Ishikawa (cell line): ENCODE data around the gene PTDSS2.

Experiments
- CEBPB ChIP-seq: IDR thresholded peaks from 2 replicates; pipeline ENCODE4 v1.6.1; 2012
- CREB1 ChIP-seq: IDR thresholded peaks from 2 replicates; pipeline ENCODE4 v1.6.1; 2012; ENCODE audit warnings: low read depth
- EGR1 ChIP-seq: IDR thresholded peaks from 2 replicates; pipeline ENCODE4 v1.6.1; 2012
- EP300 ChIP-seq: IDR thresholded peaks from 2 replicates; pipeline ENCODE4 v1.6.1; 2012; ENCODE audit warnings: borderline replicate concordance
- FOXM1 ChIP-seq: IDR thresholded peaks from 2 replicates; pipeline ENCODE4 v1.6.1; 2012; ENCODE audit warnings: low read depth, borderline replicate concordance
- MAX ChIP-seq: IDR thresholded peaks from 2 replicates; pipeline ENCODE4 v1.6.1; 2012
- NFIC ChIP-seq: IDR thresholded peaks from 2 replicates; pipeline ENCODE4 v1.6.1; 2012
- RAD21 ChIP-seq: IDR thresholded peaks from 2 replicates; pipeline ENCODE4 v1.6.1; 2012; ENCODE audit warnings: low read depth
- TAF1 ChIP-seq: IDR thresholded peaks from 2 replicates; pipeline ENCODE4 v1.6.1; 2012; ENCODE audit warnings: low read depth, mild to moderate bottlenecking
- TCF12 ChIP-seq: IDR thresholded peaks from 2 replicates; pipeline ENCODE4 v1.6.1; 2012; ENCODE audit warnings: low read depth
- TEAD4 ChIP-seq: IDR thresholded peaks from 2 replicates; pipeline ENCODE4 v1.6.1; 2012
- USF1 ChIP-seq: IDR thresholded peaks from 2 replicates; pipeline ENCODE4 v1.6.1; 2012
- YY1 ChIP-seq: IDR thresholded peaks from 2 replicates; pipeline ENCODE4 v1.6.1; 2012; ENCODE audit warnings: low read depth
- ZBTB7A ChIP-seq: IDR thresholded peaks from 2 replicates; pipeline ENCODE4 v1.6.1; 2012; ENCODE audit warnings: low read depth
- TF ChIP-seq, protein P1 (sequence below): IDR thresholded peaks from 2 replicates; pipeline ENCODE4 v1.6.1; 2012; ENCODE audit warnings: low read depth, mild to moderate bottlenecking

PTDSS2 gene

DNA sequence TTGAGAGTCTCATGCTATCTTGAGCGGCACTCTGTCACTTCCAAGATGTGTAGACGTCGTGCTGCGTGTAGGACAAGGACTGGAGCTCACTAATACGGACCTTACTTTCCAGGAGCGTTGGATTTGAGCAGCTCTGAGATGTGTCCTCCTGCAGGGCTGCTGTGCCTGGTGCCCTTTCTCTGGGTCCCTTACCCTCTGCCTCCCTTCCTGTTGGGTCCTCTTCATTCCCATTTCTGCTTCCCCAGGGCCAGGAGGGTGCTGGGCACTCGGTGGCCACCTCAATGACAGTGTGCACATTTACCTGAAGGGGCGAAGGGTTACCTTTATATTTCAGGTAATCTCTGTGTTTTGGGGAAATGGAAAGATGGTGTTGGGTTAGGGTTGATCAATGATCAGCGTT, 4.0 kb downstream of the PTDSS2 start:
- TF ChIP-seq, protein P1, sequence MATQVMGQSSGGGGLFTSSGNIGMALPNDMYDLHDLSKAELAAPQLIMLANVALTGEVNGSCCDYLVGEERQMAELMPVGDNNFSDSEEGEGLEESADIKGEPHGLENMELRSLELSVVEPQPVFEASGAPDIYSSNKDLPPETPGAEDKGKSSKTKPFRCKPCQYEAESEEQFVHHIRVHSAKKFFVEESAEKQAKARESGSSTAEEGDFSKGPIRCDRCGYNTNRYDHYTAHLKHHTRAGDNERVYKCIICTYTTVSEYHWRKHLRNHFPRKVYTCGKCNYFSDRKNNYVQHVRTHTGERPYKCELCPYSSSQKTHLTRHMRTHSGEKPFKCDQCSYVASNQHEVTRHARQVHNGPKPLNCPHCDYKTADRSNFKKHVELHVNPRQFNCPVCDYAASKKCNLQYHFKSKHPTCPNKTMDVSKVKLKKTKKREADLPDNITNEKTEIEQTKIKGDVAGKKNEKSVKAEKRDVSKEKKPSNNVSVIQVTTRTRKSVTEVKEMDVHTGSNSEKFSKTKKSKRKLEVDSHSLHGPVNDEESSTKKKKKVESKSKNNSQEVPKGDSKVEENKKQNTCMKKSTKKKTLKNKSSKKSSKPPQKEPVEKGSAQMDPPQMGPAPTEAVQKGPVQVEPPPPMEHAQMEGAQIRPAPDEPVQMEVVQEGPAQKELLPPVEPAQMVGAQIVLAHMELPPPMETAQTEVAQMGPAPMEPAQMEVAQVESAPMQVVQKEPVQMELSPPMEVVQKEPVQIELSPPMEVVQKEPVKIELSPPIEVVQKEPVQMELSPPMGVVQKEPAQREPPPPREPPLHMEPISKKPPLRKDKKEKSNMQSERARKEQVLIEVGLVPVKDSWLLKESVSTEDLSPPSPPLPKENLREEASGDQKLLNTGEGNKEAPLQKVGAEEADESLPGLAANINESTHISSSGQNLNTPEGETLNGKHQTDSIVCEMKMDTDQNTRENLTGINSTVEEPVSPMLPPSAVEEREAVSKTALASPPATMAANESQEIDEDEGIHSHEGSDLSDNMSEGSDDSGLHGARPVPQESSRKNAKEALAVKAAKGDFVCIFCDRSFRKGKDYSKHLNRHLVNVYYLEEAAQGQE = no peak
- TF ChIP-seq EP300 (no peak), YY1 (no peak), USF1 (no peak), CREB1 (no peak), EGR1 (no peak), MAX (no peak), FOXM1 (no peak), TAF1 (no peak), TEAD4 (no peak), CEBPB (no peak), RAD21 (no peak), NFIC (no peak), TCF12 (no peak), ZBTB7A (no peak)

DNA sequence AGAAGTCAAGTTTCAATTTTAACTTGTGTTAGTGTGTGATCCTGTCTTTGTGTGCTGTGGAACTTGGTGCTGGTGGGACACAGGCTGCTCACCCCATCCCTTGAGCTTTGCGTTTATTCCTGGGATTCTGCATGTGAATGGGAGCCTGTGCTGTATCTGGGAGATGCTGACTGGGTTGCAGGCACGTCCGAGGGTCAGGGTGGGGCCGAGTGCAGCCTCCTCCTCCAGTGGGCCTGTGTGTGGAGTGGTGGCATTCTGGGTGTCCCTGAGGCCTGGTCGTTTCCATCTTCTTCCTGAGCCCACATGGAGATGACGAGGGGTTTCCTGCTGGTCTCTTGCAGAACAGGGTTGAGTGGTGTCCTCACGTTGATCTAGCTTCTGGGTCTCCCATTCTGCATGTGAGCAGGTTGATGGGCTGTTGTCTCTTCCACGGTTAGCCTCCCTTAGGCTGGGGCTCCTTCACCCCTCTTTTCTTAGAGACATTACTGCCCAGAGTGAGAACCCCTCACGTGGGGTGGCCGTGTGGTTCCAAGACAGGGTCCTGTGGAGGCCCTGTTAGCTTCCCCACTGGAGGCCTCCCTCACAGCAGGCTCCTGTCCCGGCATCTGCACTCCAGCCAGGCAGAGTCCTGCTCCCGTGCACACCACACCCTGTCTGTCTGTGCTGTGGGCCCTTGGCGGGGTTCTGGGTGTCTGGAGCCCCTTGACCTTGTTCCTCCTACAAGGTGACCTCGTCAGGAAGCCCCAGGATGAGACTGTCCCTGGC, 4.9 kb downstream of the PTDSS2 start:
- TF ChIP-seq MAX = no peak
- no peak for TF ChIP-seq CREB1
- TF ChIP-seq TCF12 = no peak
- TF ChIP-seq CEBPB = no peak
- no peak for TF ChIP-seq YY1
- TF ChIP-seq RAD21 = no peak
- TF ChIP-seq FOXM1 = no peak
- TF ChIP-seq USF1 = no peak
- no peak for TF ChIP-seq EP300
- no peak for TF ChIP-seq NFIC
- no peak for TF ChIP-seq ZBTB7A
- no peak for TF ChIP-seq TAF1
- TF ChIP-seq TEAD4 = no peak
- TF ChIP-seq, protein P1 = no peak
- TF ChIP-seq EGR1 = no peak

- no peak for TF ChIP-seq YY1
- TF ChIP-seq TCF12 = no peak
These were observed 5.6 kb downstream of the PTDSS2 start for GRCh38 chr11:455566-456147.

DNA sequence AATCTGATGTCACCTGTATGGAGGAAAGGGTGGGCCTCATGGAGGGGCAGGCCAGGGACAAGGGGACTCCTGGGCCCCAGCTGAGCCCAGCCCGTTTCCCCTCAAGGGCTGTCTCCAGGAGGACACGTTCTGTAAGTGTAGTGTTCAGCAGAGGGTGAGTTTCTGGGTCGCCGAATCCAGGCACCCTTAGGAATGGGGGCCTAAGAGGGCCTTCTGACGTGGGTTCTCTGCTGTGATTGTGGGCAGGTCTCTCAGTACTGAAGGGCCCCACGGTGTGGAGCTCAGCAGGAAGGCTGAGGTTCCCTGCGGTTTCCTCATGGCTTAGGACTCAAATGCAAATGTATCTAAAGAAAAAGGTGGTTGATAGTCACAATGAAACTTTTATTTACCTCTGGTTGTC, 6.5 kb downstream of the PTDSS2 start:
- TF ChIP-seq TCF12 (no peak), EP300 (no peak), YY1 (no peak), MAX (no peak), TEAD4 (no peak), CREB1 (no peak), ZBTB7A (no peak), EGR1 (no peak), FOXM1 (no peak), NFIC (no peak), CEBPB (no peak), USF1 (no peak), TAF1 (no peak), RAD21 (no peak)
- TF ChIP-seq, protein P1 = no peak
